NK-92 treated with Interleukin-12 subunit alpha and Interleukin-12 subunit beta, amount 100 ng/mL, for 24 hours (cell line): ENCODE measurements around the gene AQP12B.

Source experiments
- DNase-seq: peaks from one replicate; lab custom pipeline; 2025; lab: John Stamatoyannopoulos, UW

Gene AQP12B

GRCh38 chr2:240717681-240718581 is 35.2 kb upstream of the AQP12B start:
- DNase-seq: no peak

GRCh38 chr2:240717181-240717641 is 34.5 kb upstream of the AQP12B start:
- no peak for DNase-seq

- DNase-seq: no peak
Observed at GRCh38 chr2:240716130-240716798, 33.6 kb upstream of the AQP12B start.

GRCh38 chr2:240714747-240715725 is 32.4 kb upstream of the AQP12B start:
- DNase-seq: no peak

GRCh38 chr2:240713928-240714746 is 31.5 kb upstream of the AQP12B start:
- DNase-seq: no peak

- no peak for DNase-seq
Observed at GRCh38 chr2:240713071-240713927, 30.6 kb upstream of the AQP12B start.

GRCh38 chr2:240712121-240712520 is 29.4 kb upstream of the AQP12B start:
- DNase-seq: no peak

GRCh38 chr2:240711701-240712100 is 29.0 kb upstream of the AQP12B start:
- DNase-seq: no peak

- DNase-seq: no peak
Observed at GRCh38 chr2:240711296-240711695, 28.6 kb upstream of the AQP12B start.

- DNase-seq: no peak
Observed at GRCh38 chr2:240708457-240708856, 25.8 kb upstream of the AQP12B start.

- no peak for DNase-seq
Observed at GRCh38 chr2:240707821-240708220, 25.1 kb upstream of the AQP12B start.

GRCh38 chr2:240707043-240707756 is 24.5 kb upstream of the AQP12B start:
- DNase-seq: no peak

- no peak for DNase-seq
Observed at GRCh38 chr2:240705204-240705791, 22.6 kb upstream of the AQP12B start.

- DNase-seq: no peak
Observed at GRCh38 chr2:240704651-240705050, 22.0 kb upstream of the AQP12B start.

- DNase-seq: no peak
Observed at GRCh38 chr2:240703417-240704341, 21.0 kb upstream of the AQP12B start.

- DNase-seq: no peak
Observed at GRCh38 chr2:240702640-240703011, 19.9 kb upstream of the AQP12B start.

GRCh38 chr2:240701736-240702639 is 19.3 kb upstream of the AQP12B start:
- DNase-seq: no peak
